Dedifferentiated amniotic fluid mesenchymal stem cell (primary cell): ENCODE results near the gene C19orf53.
"Not testable (repeated sequence)": the region's sequence is repeated elsewhere in the genome, so short reads cannot be mapped to it uniquely, and the experiment has no call there.

Experiments
- DNase-seq: peaks from one replicate; pipeline ENCODE4 v3.0.0-alpha.2; 2016; ENCODE audit errors: extremely low spot score

The C19orf53 gene

GRCh38 chr19:13764101-13764807 lies 10.0 kb upstream of the C19orf53 start, which contains the start of gene MRI1:
TSS of gene MRI1 (plus strand) at chr19:13764522. CDS start at chr19:13764589, 67 bp downstream.
- DNase-seq = peak; percentile 44

- DNase-seq = no peak
Observed at GRCh38 chr19:13764821-13765394, 9.3 kb upstream of the C19orf53 start.

- no peak for DNase-seq
Observed at GRCh38 chr19:13765395-13766094, 8.7 kb upstream of the C19orf53 start.

- DNase-seq = no peak
Observed at GRCh38 chr19:13766095-13766481, 8.2 kb upstream of the C19orf53 start.

- no peak for DNase-seq
Observed at GRCh38 chr19:13768510-13768909, 5.7 kb upstream of the C19orf53 start.

- DNase-seq = no peak
Observed at GRCh38 chr19:13770013-13770635, 4.1 kb upstream of the C19orf53 start.

GRCh38 chr19:13778398-13778797 lies 4.1 kb downstream of the C19orf53 start:
- no peak for DNase-seq

- no peak for DNase-seq
Observed at GRCh38 chr19:13778847-13779246, 4.6 kb downstream of the C19orf53 start.

- not testable (repeated sequence) for DNase-seq
Observed at GRCh38 chr19:13779794-13780193, 5.5 kb downstream of the C19orf53 start.

GRCh38 chr19:13781547-13781946 lies 7.3 kb downstream of the C19orf53 start:
- DNase-seq = peak; percentile 95

GRCh38 chr19:13782537-13782936 lies 8.3 kb downstream of the C19orf53 start:
- no peak for DNase-seq

- DNase-seq = no peak
Observed at GRCh38 chr19:13783565-13784500, 9.6 kb downstream of the C19orf53 start.

GRCh38 chr19:13784731-13785452 lies 10.6 kb downstream of the C19orf53 start:
- DNase-seq = peak; percentile 62

- peak; percentile 39 for DNase-seq
Observed at GRCh38 chr19:13788991-13789390, 14.7 kb downstream of the C19orf53 start.

- DNase-seq = no peak
Observed at GRCh38 chr19:13790354-13790753, 16.1 kb downstream of the C19orf53 start.

GRCh38 chr19:13793317-13793716 lies 19.1 kb downstream of the C19orf53 start:
- DNase-seq = not testable (repeated sequence)

GRCh38 chr19:13794398-13794756 lies 20.1 kb downstream of the C19orf53 start:
- peak; percentile 64 for DNase-seq

- DNase-seq = peak; percentile 99
Observed at GRCh38 chr19:13794757-13795589, 20.7 kb downstream of the C19orf53 start, which contains the start of gene ZSWIM4. TSS of gene ZSWIM4 (plus strand) at chr19:13795443. CDS start at chr19:13795649, 206 bp downstream.

GRCh38 chr19:13795595-13796300 lies 21.5 kb downstream of the C19orf53 start:
- no peak for DNase-seq
